T-helper 9 cell (primary cell): Measurements from ENCODE around the gene CLCN2.

Source experiments
- DNase-seq: peaks from one replicate; pipeline ENCODE4 v3.0.0-alpha.2; 2020

The CLCN2 gene

DNA sequence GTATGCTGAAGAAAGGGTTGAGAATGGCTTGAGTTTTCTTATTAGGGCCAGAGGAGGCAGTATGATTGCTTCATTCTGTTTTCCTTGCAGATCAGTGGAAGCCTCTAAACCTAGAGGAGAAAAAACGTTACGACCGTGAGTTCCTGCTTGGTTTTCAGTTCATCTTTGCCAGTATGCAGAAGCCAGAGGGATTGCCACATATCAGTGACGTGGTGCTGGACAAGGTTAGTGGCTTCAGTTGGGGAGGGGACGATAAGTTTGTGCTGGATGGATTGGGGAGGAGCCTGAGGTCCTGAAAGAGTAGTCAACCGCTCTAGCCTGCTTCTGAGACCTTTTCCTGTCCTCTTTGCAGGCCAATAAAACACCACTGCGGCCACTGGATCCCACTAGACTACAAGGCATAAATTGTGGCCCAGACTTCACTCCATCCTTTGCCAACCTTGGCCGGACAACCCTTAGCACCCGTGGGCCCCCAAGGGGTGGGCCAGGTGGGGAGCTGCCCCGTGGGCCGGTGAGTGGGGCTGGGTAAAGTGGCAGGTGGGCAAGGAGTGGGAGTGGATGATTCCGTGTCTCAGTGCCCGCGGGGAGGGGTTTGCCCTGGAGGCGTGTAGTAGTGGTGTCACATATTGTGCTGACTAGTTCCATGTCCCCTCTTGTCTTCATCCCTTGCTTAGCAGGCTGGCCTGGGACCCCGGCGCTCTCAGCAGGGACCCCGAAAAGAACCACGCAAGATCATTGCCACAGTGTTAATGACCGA is 38.5 kb downstream of the CLCN2 start:
- no peak for DNase-seq

DNA sequence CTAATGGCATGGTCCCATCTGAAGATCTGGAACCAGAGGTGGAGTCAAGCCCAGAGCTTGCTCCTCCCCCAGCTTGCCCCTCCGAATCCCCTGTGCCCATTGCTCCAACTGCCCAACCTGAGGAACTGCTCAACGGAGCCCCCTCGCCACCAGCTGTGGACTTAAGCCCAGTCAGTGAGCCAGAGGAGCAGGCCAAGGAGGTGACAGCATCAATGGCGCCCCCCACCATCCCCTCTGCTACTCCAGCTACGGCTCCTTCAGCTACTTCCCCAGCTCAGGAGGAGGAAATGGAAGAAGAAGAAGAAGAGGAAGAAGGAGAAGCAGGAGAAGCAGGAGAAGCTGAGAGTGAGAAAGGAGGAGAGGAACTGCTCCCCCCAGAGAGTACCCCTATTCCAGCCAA is 39.7 kb downstream of the CLCN2 start:
- no peak for DNase-seq

DNA sequence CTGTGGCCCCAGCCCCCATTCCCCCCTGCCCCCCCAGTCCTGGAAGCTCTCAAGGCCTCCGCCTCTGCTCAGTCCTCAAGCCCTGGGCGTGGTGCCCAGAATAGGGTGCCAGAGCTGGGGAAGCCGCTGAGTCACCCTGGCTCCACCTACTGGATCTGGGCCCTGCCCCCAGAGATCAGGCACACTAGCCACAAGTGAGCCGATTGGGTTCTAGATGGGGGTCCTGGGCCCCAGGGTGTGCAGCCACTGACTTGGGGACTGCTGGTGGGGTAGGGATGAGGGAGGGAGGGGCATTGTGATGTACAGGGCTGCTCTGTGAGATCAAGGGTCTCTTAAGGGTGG is 41.3 kb downstream of the CLCN2 start:
- DNase-seq: no peak

DNA sequence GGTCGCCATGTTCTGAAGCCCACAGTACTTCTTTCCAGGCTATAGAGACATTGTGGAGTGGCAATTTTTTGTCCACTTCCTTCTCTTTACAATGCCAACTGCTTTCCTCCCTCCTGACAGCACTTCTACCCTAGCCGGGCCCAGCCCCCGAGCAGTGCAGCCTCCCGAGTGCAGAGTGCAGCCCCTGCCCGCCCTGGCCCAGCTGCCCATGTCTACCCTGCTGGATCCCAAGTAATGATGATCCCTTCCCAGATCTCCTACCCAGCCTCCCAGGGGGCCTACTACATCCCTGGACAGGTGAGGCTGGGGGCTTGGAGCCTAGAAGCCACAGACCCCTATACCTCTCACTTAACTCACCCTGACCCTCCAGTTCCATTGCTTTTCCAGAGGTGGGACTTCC is 44.2 kb downstream of the CLCN2 start:
- DNase-seq: no peak

DNA sequence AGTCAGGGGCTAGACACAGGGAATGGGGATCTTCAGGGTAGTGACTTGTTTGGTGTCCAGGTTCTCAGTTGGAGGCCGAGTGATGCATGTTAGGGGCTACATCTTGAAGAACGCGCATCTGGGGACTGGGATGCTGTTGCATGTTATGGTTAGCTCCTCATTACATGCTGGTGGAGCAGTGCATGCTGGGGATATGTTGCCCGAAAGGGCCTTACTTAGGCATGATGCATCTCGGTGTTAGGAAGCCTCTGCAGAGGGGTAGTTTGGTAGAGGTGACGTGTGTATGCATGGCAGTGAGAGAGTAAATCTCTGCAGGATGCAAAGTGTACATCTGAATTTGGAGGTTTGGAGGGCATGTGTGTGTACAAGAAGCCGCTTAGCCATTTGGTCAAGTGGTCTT is 44.6 kb downstream of the CLCN2 start:
- DNase-seq: no peak

DNA sequence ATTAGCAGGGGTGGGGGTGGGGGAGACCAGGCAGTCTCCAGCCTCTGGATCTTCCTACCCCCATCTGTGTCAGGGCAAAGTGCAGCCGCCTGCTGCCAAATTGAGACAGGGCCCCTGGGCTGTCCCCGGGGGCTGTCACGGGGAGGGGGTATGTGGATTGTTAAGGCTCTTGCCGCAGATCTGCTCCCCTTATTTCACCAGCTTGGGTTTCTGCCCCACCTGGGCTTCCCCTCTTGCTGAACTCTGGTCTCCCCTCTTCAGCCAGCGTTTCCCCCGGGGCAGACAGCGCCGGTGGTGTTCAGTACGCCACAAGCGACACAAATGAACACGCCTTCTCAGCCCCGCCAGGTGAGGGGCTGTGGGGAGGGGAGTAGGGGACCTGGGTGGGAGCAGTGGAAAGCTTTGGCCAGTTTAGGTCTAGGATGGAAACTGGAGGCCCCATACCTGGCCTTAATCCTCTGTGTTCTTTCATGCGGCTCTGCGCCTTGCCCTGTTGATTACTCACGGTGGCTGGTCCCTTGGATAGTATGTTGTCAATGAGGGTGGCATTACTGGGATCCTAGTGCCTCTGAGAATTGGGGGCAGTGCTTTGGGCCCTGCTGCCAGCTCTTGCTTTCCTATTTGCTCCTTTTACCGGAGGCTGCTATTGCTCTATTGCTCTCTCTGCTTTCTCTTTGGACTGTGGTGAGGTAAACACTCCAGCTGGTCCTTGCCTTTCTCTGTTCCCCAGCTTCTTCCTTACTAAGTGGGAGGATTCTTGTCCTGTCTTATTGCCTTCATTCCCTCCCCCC is 45.3 kb downstream of the CLCN2 start:
- no peak for DNase-seq

DNA sequence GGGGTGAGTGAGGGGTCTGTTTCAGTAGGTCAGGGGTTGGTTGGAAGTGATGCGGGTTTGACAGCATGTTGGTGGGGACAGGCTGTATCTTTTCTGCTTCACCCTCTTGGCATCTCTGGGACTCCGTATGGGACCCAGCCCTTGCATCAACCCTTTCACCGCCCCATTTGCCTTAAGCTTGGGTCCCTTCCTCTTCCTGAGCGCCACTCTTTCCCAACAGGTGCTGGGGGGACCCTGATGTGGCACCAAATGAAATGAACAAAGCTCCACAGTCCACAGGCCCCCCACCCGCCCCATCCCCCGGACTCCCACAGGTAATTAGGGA is 45.9 kb downstream of the CLCN2 start:
- no peak for DNase-seq

DNA sequence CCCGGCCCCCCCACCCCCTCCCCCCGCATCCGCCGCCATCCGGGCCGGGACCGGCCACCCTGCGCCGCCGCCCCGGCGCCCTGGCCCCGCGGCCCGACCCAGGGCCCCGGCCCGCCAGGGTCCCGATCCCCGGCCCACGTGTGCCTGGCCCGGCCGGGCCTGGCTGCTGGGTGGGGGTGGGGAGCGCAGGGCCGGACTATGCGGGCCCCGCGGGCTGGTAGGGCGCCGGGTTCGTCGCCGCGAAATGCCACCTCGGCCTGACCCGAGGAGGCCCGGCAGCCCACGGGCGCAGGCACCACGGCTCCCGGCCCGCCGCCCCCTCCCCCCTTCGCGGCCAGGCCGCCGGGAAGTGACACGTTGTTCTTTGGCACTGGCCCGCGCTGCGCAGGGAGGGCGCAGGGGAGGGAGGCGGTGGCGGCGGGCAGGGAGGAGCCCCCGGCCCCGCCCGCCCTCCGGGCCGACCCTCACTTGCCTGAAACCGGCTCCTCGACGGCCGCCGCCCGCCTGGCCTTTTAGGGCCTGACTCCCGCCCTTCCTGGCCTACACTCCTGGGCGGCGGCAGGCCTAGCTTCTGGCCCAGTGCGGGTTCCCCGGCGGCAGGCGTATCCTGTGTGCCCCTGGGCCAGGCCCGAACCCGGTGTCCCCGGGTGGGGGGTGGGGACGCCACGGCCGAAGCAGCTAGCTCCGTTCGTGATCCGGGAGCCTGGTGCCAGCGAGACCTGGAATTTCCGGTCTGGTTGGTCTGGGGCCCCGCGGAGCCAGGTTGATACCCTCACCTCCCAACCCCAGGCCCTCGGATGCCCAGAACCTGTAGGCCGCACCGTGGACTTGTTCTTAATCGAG is 46.5 kb downstream of the CLCN2 start:
- DNase-seq: peak; percentile 70

DNA sequence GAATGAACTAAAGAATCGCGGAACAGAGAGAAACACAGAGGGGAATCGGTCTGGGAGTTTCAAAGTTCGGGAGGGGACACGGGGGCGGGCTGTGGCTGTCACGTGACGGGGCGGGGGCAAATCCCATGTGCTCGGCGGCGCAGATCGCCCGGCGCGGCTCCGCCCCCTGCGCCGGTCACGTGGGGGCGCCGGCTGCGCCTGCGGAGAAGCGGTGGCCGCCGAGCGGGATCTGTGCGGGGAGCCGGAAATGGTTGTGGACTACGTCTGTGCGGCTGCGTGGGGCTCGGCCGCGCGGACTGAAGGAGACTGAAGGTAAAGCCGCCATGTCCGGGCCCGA is 47.1 kb downstream of the CLCN2 start, which contains the start of gene EIF4G1:
EIF4G1 (plus strand) TSS at position 244 of the 337 bp plus-strand sequence. CDS start 1,191 bp downstream, outside the sequence.
- DNase-seq: peak; percentile 90

DNA sequence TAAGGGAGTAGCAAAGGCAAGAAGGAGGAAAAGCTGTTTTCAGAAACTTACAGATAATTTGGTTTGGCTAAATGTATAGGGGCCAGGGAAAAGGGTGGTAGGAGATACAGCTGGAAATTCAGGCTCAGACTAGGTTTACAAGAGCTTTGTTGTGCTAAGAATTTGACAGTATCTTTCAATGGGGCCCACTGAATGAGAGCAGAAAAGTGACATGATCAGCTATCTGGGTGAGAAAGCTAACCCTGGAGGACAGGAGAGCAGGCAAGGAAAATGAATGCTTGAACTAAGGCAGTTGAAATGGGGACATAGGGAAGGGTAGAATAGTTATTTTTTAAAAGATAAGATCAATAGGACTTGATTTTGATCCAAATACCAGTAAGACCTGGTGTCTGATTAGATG is 49.8 kb downstream of the CLCN2 start:
- no peak for DNase-seq

DNA sequence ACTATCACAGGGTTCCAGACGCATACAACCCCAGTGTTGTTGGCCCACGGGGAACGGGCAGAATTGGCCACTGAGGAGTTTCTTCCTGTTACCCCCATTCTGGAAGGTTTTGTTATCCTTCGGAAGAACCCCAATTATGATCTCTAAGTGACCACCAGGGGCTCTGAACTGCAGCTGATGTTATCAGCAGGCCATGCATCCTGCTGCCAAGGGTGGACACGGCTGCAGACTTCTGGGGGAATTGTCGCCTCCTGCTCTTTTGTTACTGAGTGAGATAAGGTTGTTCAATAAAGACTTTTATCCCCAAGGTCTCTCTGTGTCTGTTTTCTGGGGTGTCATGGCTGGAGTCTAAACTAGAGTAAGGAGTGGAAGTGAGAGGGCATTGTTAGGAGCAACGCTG is 52.7 kb downstream of the CLCN2 start:
- no peak for DNase-seq

DNA sequence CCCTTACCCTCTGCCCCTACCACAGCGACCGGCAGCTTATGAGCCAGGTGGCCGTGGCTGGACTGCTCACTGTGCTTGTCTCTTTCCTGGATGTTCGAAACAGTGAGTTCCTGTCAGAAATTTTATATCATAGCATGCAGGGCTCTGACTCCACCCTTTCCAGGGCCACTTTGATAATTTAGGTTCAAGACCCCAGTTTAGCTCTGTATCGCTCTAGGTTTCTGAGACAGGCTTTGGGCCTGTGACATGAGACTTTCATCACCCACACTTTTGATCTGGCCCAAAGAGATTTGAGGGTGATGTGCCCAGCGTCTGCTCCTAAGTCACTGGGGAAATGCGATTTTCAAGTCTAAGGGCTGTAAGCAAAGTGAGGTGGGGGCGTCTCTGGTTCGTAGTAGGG is 53.5 kb downstream of the CLCN2 start:
- DNase-seq: no peak

DNA sequence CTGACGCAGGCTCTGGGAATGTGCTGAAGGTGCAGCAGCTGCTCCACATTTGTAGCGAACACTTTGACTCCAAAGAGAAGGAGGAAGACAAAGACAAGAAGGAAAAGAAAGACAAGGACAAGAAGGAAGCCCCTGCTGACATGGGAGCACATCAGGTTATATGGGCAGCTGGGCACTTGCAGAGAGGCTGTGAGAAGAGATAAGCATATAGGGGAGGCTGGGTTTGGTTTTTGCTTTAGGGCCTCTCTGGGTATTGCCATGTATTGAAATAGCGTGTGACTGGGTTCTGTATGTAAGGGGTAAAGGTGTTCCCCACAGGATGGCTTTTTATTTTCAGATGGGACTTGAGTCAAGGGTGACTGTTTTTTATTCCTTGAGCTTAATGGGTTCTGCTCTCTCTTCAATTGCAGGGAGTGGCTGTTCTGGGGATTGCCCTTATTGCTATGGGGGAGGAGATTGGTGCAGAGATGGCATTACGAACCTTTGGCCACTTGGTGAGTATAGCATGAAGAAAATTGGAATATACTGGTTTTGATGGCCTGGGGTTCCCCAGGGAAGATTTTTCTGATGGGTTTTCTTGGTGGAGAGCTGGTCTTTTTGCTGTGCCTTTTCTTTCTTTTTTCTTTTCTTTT is 54.9 kb downstream of the CLCN2 start:
- DNase-seq: no peak

DNA sequence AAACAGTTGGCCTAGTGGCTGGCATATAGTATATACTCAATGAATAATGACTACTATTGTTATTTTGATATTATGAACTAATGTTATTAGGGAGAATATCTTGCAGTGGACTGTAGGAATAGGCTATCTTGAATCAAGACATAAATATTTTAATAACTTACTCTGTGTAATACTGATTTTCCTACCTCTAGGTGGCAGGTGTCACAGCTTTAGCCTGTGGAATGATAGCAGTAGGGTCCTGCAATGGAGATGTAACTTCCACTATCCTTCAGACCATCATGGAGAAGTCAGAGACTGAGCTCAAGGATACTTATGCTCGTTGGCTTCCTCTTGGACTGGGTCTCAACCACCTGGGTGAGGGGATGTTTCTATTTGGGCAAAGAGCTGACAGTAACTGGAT is 55.8 kb downstream of the CLCN2 start:
- no peak for DNase-seq

DNA sequence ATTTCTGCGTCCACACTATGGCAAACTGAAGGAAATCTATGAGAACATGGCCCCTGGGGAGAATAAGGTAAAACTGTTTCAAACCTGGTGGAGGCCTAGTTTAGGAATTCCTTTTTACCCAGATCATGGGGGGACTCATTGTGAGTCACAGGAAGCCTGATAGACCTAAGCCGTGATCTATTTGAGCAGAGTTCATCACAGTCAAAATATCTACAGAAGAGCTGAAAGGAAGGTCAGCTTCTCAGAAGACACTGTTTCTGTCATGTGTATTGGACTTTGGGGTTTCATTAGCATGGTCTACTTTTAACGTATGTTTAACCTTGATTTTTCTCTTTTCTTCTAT is 61.1 kb downstream of the CLCN2 start:
- no peak for DNase-seq

DNA sequence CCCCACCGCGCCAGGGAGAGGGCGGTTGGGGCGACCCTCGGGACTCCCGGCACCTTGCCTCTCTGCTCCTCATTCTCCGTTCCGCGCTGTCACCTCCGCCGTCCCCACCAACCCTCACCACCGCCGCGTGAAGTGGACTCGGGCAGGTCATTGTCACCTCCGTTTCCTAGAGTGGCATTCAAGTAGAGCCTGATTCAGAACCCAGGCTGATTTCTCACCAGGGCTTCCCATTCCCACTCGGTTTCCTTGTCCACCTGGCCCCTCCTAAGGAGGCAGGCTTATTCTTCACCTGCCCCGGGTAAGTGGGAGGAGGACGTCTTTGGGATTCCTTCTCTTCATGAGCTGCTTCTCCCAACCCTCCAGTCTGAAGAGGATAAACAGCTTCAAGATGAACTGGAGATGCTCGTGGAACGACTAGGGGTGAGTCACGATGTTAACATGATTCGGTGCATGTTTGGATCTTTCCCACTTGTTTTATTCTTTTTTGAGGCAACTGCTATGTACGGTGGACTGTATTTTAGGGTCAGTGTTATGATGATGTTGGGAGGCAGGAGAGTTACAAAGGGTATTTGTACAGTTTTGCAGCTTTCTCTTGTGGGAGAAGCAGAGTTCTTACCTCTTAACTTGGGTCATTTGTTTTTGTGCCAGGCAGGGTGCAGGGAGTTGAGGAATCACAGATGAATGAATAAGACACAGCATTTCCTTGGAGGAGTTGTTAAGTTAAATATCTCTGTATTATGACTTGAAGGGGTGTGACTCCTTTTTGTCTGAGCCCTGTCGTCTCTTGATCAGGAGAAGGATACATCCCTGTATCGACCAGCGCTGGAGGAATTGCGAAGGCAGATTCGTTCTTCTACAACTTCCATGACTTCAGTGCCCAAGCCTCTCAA is 61.7 kb downstream of the CLCN2 start:
- DNase-seq: no peak

DNA sequence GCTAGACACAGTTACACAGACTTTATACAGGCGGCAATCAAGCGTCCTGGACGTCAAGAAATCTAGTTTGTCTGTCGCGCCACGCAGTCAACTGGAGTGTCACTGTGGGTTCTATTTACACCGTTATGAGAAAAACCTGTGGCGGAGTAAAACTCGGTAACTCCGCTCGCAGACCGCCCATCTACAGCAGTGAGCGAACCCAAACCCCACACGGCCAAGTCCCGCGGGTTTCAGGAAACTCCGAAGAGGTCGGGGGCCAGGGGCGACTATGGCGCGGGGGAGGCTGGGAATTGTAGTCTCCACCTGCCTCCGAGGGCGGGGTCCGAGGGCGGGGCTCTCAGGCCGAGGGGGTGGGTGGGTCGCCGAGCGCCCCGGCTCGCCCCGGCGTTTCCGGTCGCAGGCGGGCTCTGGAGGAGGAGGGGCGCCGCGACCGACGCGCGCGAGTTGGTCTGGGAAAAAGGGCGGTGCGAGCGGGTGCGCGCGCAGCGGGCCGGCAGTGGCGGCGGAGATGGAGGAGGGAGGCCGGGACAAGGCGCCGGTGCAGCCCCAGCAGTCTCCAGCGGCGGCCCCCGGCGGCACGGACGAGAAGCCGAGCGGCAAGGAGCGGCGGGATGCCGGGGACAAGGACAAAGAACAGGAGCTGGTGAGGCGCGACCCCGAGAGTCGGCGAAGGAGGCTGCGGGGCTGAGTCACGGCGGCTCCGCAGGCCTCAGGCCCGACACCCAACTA is 62.5 kb downstream of the CLCN2 start, which contains the start of gene PSMD2:
PSMD2 (plus strand) TSS at position 483 of the 729 bp plus-strand sequence; CDS start at position 509, 26 bp downstream.
- peak; percentile 97 for DNase-seq

DNA sequence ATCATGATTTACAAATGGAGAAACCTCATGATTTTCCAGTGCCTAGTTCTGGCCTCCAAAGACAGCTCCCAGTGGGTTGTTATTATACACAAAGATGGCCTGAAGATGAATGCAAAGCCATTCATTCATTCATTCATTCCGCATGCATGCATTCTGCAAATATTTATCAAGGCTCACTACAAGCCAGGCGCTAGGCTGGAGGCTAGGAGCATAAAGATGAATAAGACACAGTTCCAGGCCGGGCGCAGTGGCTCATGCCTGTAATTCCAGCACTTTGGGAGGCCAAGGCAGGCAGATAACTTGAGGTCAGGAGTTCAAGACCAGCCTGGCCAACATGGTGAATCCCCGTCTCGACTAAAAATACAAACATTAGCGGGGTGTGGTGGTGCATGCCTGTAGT is 64.8 kb downstream of the CLCN2 start:
- no peak for DNase-seq
